Fibroblast of the aortic adventitia (primary cell): ENCODE results near the gene PPP2R5D. TPM values are rescaled to one million over a fixed set of nuclear protein-coding genes. Genes with fewer than 3 reads are reported as not detected.
"Not testable (repeated sequence)": the region's sequence is repeated elsewhere in the genome, so short reads cannot be mapped to it uniquely, and the experiment has no call there.

Experiments used
- DNase-seq: peaks from one replicate; pipeline ENCODE4 v3.0.0-alpha.2; 2010; ENCODE audit warnings: low read depth
- H3K4me3 ChIP-seq: 2 replicates; pipeline ENCODE4 v1.5.1; 2011; ENCODE audit warnings: low read depth, mild to moderate bottlenecking, control low read depth, low read length, moderate library complexity
- total RNA-seq: library from RNA; depleted of rRNA; stranded (reverse); fragments of >200 nt; gene quantifications from 2 replicates; pipeline ENCODE4 v1.2.3, GENCODE V29; 2012; ENCODE audit warnings: low replicate concordance
- TF ChIP-seq, protein P1 (sequence below): IDR thresholded peaks from 2 replicates; pipeline ENCODE4 v1.5.1; 2011; ENCODE audit warnings: mild to moderate bottlenecking, low read length, control low read depth, inconsistent platforms; ENCODE audit not compliant: insufficient read depth

PPP2R5D gene
- total RNA-seq, 1 donor: 46.9 TPM

- no peak overlapping the region for H3K4me3 ChIP-seq
- DNase-seq: no peak
- TF ChIP-seq, protein P1, sequence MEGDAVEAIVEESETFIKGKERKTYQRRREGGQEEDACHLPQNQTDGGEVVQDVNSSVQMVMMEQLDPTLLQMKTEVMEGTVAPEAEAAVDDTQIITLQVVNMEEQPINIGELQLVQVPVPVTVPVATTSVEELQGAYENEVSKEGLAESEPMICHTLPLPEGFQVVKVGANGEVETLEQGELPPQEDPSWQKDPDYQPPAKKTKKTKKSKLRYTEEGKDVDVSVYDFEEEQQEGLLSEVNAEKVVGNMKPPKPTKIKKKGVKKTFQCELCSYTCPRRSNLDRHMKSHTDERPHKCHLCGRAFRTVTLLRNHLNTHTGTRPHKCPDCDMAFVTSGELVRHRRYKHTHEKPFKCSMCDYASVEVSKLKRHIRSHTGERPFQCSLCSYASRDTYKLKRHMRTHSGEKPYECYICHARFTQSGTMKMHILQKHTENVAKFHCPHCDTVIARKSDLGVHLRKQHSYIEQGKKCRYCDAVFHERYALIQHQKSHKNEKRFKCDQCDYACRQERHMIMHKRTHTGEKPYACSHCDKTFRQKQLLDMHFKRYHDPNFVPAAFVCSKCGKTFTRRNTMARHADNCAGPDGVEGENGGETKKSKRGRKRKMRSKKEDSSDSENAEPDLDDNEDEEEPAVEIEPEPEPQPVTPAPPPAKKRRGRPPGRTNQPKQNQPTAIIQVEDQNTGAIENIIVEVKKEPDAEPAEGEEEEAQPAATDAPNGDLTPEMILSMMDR: no peak
Measured at GRCh38 chr6:43035495-43036194, 51.3 kb downstream of the PPP2R5D start.

DNA sequence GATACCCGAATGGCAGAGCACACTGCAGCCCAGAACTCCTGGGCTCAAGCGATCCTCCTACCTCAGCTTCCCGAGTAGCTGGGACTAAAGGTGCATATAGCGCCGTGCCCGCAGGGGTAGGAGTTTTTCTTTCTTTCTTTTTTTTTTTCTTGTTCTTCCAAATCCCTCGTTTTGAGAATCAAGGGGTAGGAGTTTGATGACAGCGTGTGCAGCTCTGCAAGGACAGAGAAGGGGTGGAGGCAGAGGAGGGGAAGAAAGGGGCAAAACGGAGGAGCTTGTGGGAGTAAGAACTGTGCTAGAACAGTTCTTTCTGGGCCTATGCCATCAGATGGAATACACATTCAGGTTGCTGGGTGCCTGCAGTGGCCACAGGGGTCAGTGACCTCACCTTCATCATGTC lies 52.3 kb downstream of the PPP2R5D start:
- DNase-seq: no peak
- TF ChIP-seq, protein P1: no peak
- H3K4me3 ChIP-seq: no peak overlapping the region

GRCh38 chr6:43037197-43037596 lies 52.8 kb downstream of the PPP2R5D start:
- no peak overlapping the region for H3K4me3 ChIP-seq
- TF ChIP-seq, protein P1: no peak
- DNase-seq: no peak

- no peak for DNase-seq
- TF ChIP-seq, protein P1: no peak
Measured at GRCh38 chr6:43037706-43038105, 53.3 kb downstream of the PPP2R5D start.

DNA sequence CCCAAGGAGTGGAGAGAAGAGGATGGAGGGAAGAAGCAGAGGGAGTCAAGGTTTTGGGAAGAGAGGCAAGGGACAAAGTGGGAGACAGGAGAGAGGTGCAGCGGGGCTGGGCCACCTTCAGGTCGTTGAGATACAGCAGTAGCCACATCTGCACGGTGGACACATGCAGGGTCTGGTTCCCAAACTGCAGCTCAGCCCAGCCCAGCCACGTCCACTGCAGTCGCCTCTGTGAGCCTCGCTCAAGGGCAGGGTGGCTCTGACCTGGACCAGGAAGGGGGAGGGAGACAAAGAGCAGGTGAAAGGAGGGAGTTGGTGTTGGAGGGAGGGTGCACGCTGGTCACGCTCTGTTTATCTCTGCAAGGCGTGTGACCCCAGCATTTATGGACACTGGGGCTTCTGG lies 54.4 kb downstream of the PPP2R5D start:
- H3K4me3 ChIP-seq: no peak overlapping the region
- DNase-seq: no peak
- TF ChIP-seq, protein P1: no peak

More at GRCh38 chr6:43037706-43038105, 53.3 kb downstream of the PPP2R5D start:
- no peak overlapping the region for H3K4me3 ChIP-seq

DNA sequence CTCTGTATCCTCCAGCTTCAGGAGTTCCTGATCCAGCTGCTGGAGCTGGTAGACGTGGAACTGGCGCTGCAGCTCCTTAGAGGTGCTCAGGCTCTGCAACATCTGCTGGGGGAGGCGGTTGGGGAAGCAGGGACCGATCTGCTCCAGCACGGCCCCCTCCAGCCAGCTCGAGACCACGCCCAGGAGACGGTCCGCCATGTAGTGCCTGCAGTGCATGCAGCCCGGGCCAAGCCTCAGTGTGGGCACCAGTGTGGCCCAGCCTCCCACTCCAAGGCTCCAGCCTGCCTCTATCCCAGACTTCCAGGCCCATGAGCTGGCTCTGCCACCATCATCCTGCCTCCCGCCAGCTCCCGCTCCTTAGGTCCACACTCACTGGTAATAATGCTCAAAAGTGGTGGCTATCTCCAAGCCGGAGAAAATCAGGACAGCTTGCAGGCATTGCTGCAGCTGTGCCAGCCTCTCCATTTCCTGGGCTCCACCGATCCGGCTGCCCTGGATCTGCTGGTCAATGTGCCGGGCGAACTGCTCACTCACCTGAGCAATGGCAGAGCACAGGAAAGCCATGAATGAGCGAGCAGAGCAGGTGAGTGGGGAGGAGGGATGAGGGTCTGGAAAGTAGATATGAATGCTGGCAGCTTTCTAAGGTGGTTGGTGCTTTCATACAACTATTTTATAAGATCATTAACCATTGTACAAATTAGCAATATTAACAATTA lies 56.3 kb downstream of the PPP2R5D start:
- TF ChIP-seq, protein P1: no peak
- no peak for DNase-seq

GRCh38 chr6:43041475-43041874 lies 57.1 kb downstream of the PPP2R5D start:
- H3K4me3 ChIP-seq, DNase-seq: not testable (repeated sequence)

More for the DNA sequence above, 56.3 kb downstream of the PPP2R5D start:
- no peak overlapping the region for H3K4me3 ChIP-seq
